ENCODE measurements around the gene VCAM1. TPM values are rescaled to one million over a fixed set of nuclear protein-coding genes. Genes with fewer than 3 reads are reported as not detected.

VCAM1 gene
- total RNA-seq, 1 experiment from 2014 or later = 0.07 TPM

DNA sequence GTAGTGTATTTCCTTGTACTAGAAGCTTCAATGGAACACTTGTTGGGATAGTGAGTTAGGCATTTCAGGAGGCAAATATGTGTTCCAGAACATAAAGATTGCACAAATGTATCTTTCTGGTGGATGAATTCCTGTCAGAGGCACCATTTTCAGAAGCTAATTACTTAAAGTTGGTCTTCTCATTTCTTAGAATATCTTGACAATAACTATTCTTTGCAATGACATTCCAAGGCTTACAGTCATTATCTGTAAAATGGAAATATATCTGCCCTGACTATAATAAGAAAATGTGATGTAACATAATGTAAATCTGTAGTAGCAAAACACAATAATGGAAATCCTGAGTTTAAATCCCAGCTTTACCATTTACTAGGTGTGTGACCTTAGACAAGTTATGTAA, 2.7 kb downstream of the VCAM1 start:
- Histone ChIP-seq H3K27me3 (ENCODE audit: insufficient read depth, low read length) (no peaks in the 10 kb centered on the region), H3K79me2 (ENCODE audit: insufficient read depth, low read length) (no peaks in the 10 kb centered on the region), H3K4me1 (ENCODE audit: insufficient read depth, low read length) (no peaks in the 10 kb centered on the region), H2BK12ac (ENCODE audit: insufficient read length, low read depth, low read length) (no peak overlapping the region), H2BK120ac (ENCODE audit: low read depth, low read length, poor library complexity, severe bottlenecking) (no peak overlapping the region), H3K4ac (ENCODE audit: low read depth, low read length) (no peak overlapping the region), H4K91ac (ENCODE audit: insufficient read length, low read depth, low read length) (no peak overlapping the region), H2BK5ac (ENCODE audit: insufficient read length, low read length) (no peak overlapping the region), H4K20me1 (ENCODE audit: control insufficient read depth, insufficient read depth, insufficient read length) (no peaks in the 10 kb centered on the region), H3K56ac (ENCODE audit: insufficient read length, low read depth, low read length) (no peak overlapping the region), H3K9me3 (ENCODE audit: control insufficient read depth, low read depth, low read length) (no peaks in the 10 kb centered on the region), H3K9ac (ENCODE audit: extremely low read depth, insufficient read length, low read length) (no peak overlapping the region), H2AK5ac (ENCODE audit: insufficient read length, low read length) (no peak overlapping the region), H3K4me2 (ENCODE audit: insufficient read depth, insufficient read length, low read length) (no peak overlapping the region), H3K18ac (ENCODE audit: insufficient read length, low read depth, low read length) (no peak overlapping the region), H3K14ac (ENCODE audit: insufficient read depth, low read length) (no peak overlapping the region), H4K5ac (ENCODE audit: insufficient read length, low read depth, low read length) (no peak overlapping the region), H4K8ac (replicated peaks; ENCODE audit: insufficient read length, low read depth, low read length) (no peak overlapping the region), H2BK15ac (ENCODE audit: low read depth, low read length) (no peak overlapping the region), H3T11ph (ENCODE audit: low read length) (no peak overlapping the region), H2BK20ac (ENCODE audit: low read depth, low read length, poor library complexity, severe bottlenecking) (no peak overlapping the region), H3K27ac (ENCODE audit: insufficient read length, low read depth, low read length) (no peak overlapping the region), H2AFZ (ENCODE audit: low read length) (no peak overlapping the region), H3K23me2 (ENCODE audit: insufficient read length, low read depth, low read length, poor library complexity, severe bottlenecking) (no peaks in the 10 kb centered on the region), H3K23ac (ENCODE audit: insufficient read length, low read depth, low read length) (no peak overlapping the region), H3K79me1 (ENCODE audit: insufficient read depth, low read depth, low read length, poor library complexity, severe bottlenecking) (no peaks in the 10 kb centered on the region)
- H3K4me1 Mint-ChIP-seq = peaks cover 6 to 11% of the 10 kb centered on the region in 2 experiments
- H3K27me3 Mint-ChIP-seq (ENCODE audit: low read depth) = no peaks in the 10 kb centered on the region
- DNase-seq = no peak
- TF ChIP-seq, protein P1, sequence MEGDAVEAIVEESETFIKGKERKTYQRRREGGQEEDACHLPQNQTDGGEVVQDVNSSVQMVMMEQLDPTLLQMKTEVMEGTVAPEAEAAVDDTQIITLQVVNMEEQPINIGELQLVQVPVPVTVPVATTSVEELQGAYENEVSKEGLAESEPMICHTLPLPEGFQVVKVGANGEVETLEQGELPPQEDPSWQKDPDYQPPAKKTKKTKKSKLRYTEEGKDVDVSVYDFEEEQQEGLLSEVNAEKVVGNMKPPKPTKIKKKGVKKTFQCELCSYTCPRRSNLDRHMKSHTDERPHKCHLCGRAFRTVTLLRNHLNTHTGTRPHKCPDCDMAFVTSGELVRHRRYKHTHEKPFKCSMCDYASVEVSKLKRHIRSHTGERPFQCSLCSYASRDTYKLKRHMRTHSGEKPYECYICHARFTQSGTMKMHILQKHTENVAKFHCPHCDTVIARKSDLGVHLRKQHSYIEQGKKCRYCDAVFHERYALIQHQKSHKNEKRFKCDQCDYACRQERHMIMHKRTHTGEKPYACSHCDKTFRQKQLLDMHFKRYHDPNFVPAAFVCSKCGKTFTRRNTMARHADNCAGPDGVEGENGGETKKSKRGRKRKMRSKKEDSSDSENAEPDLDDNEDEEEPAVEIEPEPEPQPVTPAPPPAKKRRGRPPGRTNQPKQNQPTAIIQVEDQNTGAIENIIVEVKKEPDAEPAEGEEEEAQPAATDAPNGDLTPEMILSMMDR (conservative IDR thresholded peaks at IDR 0.05) = no peak
- H3K36me3 Mint-ChIP-seq (ENCODE audit: insufficient read depth in 1 of 3, low read depth in 3 of 3) = no peaks in the 10 kb centered on the region
- H3K9me3 Mint-ChIP-seq = no peaks in the 10 kb centered on the region
- no peak overlapping the region for H3K4me3 Mint-ChIP-seq
- no peak overlapping the region for H3K27ac Mint-ChIP-seq
